B cell (primary cell): Measurements from ENCODE around the gene ERGIC1. TPM values are rescaled to one million over a fixed set of nuclear protein-coding genes. Genes with fewer than 3 reads are reported as not detected.

Experiments
- ATAC-seq: fragments of 200-7000 bp; cut with Tn5 transposase; one replicate; pipeline ENCODE4 v1.10.0; 2021; ENCODE audit warnings: low read depth, mild to moderate bottlenecking, moderate number of reproducible peaks, moderate library complexity
- CTCF ChIA-PET: fragments of 350-600 bp; sonication (Branson Sonifier 250); formaldehyde crosslinking; loops from one replicate; lab custom pipeline; 2021; ENCODE audit warnings: antibody characterized with exemption, inconsistent platforms; lab: Charles Lee
- POLR2A ChIA-PET: fragments of 350-600 bp; sonication (Branson Sonifier 250); formaldehyde crosslinking; loops from one replicate; lab custom pipeline; 2021; ENCODE audit warnings: antibody characterized with exemption; lab: Charles Lee
- DNase-seq: peaks from one replicate; pipeline ENCODE4 v3.0.0; 2013
- H2AFZ ChIP-seq: 2 replicates; pipeline ENCODE4 v1.6.1; 2012; ENCODE audit warnings: mild to moderate bottlenecking, low read depth, low read length; ENCODE audit not compliant: insufficient read depth, poor library complexity, severe bottlenecking
- H3K27ac ChIP-seq, 2 donors: 1 replicate in 1 of 2; 2 replicates in 1 of 2; pipeline ENCODE4 v1.5.1; 2012 to 2013; ENCODE audit warnings: low read length in 2 of 2, mild to moderate bottlenecking in 2 of 2, moderate library complexity in 1 of 2
- H3K27me3 ChIP-seq, 4 experiments: fragments of 200-600 bp in 1 of 4; sonication (generic) in 1 of 4; replicated peaks in 1 of 4; 1 replicate in 2 of 4; 2 replicates in 2 of 4; pipeline versions ENCODE4 v1.6.1 to v1.7.0; 2013 to 2016; ENCODE audit warnings: low read length in 3 of 4, mild to moderate bottlenecking in 2 of 4, mixed read lengths in 1 of 4, moderate library complexity in 1 of 4; ENCODE audit not compliant: insufficient read depth in 4 of 4, control insufficient read depth in 3 of 4; ENCODE audit errors: control extremely low read depth in 1 of 4
- H3K36me3 ChIP-seq, 2 experiments: replicated peaks in 1 of 2; 1 replicate in 1 of 2; 2 replicates in 1 of 2; pipeline versions ENCODE4 v1.6.1 to v1.7.1; 2013; ENCODE audit warnings: low read length in 1 of 2; ENCODE audit not compliant: insufficient read depth in 2 of 2, control insufficient read depth in 1 of 2; ENCODE audit errors: control extremely low read depth in 1 of 2, extremely low read depth in 1 of 2
- H3K4me1 ChIP-seq, 2 donors: fragments of 200-600 bp in 1 of 2; sonication (generic) in 1 of 2; 1 replicate in 1 of 2; 2 replicates in 1 of 2; pipeline versions ENCODE4 v1.5.1 to v1.6.1; 2013 to 2017; ENCODE audit warnings: low read length in 2 of 2; ENCODE audit not compliant: control insufficient read depth in 2 of 2, insufficient read depth in 2 of 2
- H3K4me2 ChIP-seq: replicated peaks from 2 replicates; pipeline ENCODE3; 2012; ENCODE audit warnings: mild to moderate bottlenecking, low read depth, low read length; ENCODE audit not compliant: poor library complexity, severe bottlenecking
- H3K4me3 ChIP-seq, 5 experiments: fragments of 200-600 bp in 1 of 5; sonication (generic) in 1 of 5; 1 replicate in 3 of 5; 2 replicates in 2 of 5; pipeline versions ENCODE4 v1.5.1 to v1.7.0; 2011 to 2016; ENCODE audit warnings: low read length in 4 of 5, mild to moderate bottlenecking in 4 of 5, low read depth in 2 of 5, control low read depth in 1 of 5, moderate library complexity in 1 of 5; ENCODE audit not compliant: insufficient read depth in 1 of 5; ENCODE audit errors: control extremely low read depth in 1 of 5, extremely low read depth in 1 of 5
- H3K79me2 ChIP-seq: fragments of 200-600 bp; sonication (generic); one replicate; pipeline ENCODE4 v1.6.0; 2016; ENCODE audit warnings: low read length; ENCODE audit not compliant: control insufficient read depth, insufficient read depth
- H3K9ac ChIP-seq: fragments of 200-600 bp; sonication (generic); 2 replicates; pipeline ENCODE4 v1.6.1; 2017; ENCODE audit warnings: mild to moderate bottlenecking, low read length, moderate library complexity
- H3K9me3 ChIP-seq, 3 donors: one replicate each; pipeline versions ENCODE4 v1.6.1 to v1.7.1; 2013; ENCODE audit warnings: low read length in 2 of 3; ENCODE audit not compliant: control insufficient read depth in 2 of 3, insufficient read depth in 1 of 3; ENCODE audit errors: control extremely low read depth in 1 of 3
- H4K20me1 ChIP-seq: 2 replicates; pipeline ENCODE4 v1.6.0; 2012; ENCODE audit warnings: mild to moderate bottlenecking, low read length; ENCODE audit not compliant: insufficient read depth, control insufficient read depth, poor library complexity, severe bottlenecking
- H3K27ac Mint-ChIP-seq: one replicate; pipeline ENCODE4 v1.8.0; 2021; ENCODE audit warnings: mixed read lengths
- H3K27me3 Mint-ChIP-seq: one replicate; pipeline ENCODE4 v1.8.0; 2021; ENCODE audit warnings: mixed read lengths
- H3K4me1 Mint-ChIP-seq: one replicate; pipeline ENCODE4 v1.8.0; 2021; ENCODE audit warnings: mixed read lengths
- H3K4me3 Mint-ChIP-seq: one replicate; pipeline ENCODE4 v1.8.0; 2021; ENCODE audit warnings: mixed read lengths
- H3K9me3 Mint-ChIP-seq: one replicate; pipeline ENCODE4 v1.8.0; 2022; ENCODE audit warnings: mixed read lengths; ENCODE audit not compliant: insufficient read depth
- CTCF ChIP-seq: fragments of 200-600 bp; IDR thresholded peaks from one replicate; pipeline ENCODE4 v1.8.0; 2022; ENCODE audit warnings: antibody characterized with exemption, mild to moderate bottlenecking
- EZH2 ChIP-seq: IDR thresholded peaks from 2 replicates; pipeline ENCODE4 v1.6.1; 2012; ENCODE audit warnings: borderline replicate concordance, low read depth, mild to moderate bottlenecking, moderate library complexity, low read length; ENCODE audit not compliant: insufficient read depth, poor library complexity, severe bottlenecking
- WGBS: methylation state at CpG from one replicate; pipeline ENCODE4 v1.1.5; 2013; ENCODE audit warnings: missing lambda C conversion rate; ENCODE audit not compliant: insufficient coverage; 5-methylcytosine and 5-hydroxymethylcytosine counted together
- intact Hi-C: fragments of 100-400 bp; cut with micrococcal nuclease; formaldehyde crosslinking; loops from one replicate; pipeline ENCODE4 v1.10.0; 2022
- polyA plus RNA-seq: library from polyadenylated mRNA; depleted of rRNA; stranded (reverse); fragments of >200 nt; gene quantifications from 2 replicates; pipeline ENCODE4 v1.2.3, GENCODE V29; 2012
- total RNA-seq, 2 donors: library from RNA; stranded (reverse); fragments of 120-200 nt in 1 of 2; gene quantifications; 1 replicate in 1 of 2; 2 replicates in 1 of 2; pipeline versions ENCODE4 v1.2.3 to v1.2.4, GENCODE V29; 2013 to 2022

Gene ERGIC1
- total and polyA plus RNA-seq, 2 donors (not counting 1 experiment from before 2014, with no cell fraction given): 86.3 to 140 TPM

GRCh38 chr5:172820046-172820767 is 13.8 kb upstream of the ERGIC1 start:
- intact Hi-C loops: no loop called here
- CTCF ChIA-PET: no interaction called here
- no peak overlapping the region for H3K27ac Mint-ChIP-seq
- Histone ChIP-seq H2AFZ (no peak overlapping the region), H3K4me3 (no peak overlapping the region), H3K4me2 (no peak overlapping the region), H3K79me2 (no peaks in the 10 kb centered on the region), H3K36me3 (no peaks in the 10 kb centered on the region), H3K4me1 (no peaks in the 10 kb centered on the region), H3K27ac (no peak overlapping the region), H3K9ac (no peak overlapping the region), H3K9me3 (peaks cover 0 to 2% (median 2%) of the 10 kb centered on the region in 3 donors), H3K27me3 (no peaks in the 10 kb centered on the region), H4K20me1 (no peaks in the 10 kb centered on the region)
- H3K4me1 Mint-ChIP-seq: peaks cover 5% of the 10 kb centered on the region
- 79% methylated on average over 9 of the region's 16 CpGs for WGBS
- DNase-seq (no peak), ATAC-seq (no peak)
- no peaks in the 10 kb centered on the region for H3K27me3 Mint-ChIP-seq
- peaks cover under 1% of the 10 kb centered on the region for H3K9me3 Mint-ChIP-seq
- H3K4me3 Mint-ChIP-seq: no peak overlapping the region
- POLR2A ChIA-PET: interaction anchor here (0.6 kb wide), 1 partner anchor 32 kb away, joined by 3 read pairs; no protein-coding TSS in a partner anchor
- TF ChIP-seq CTCF: no peak
- no peak for TF ChIP-seq EZH2

GRCh38 chr5:172821340-172821985 is 12.6 kb upstream of the ERGIC1 start:
- peaks cover 0 to 13% (median 11%) of the 10 kb centered on the region in 3 donors for H3K9me3 ChIP-seq
- no peak overlapping the region for H3K27ac Mint-ChIP-seq
- intact Hi-C loops: no loop called here
- no peaks in the 10 kb centered on the region for H3K4me1 Mint-ChIP-seq
- no peaks in the 10 kb centered on the region for H3K4me1 ChIP-seq
- H3K9me3 Mint-ChIP-seq: peaks cover 8% of the 10 kb centered on the region
- POLR2A ChIA-PET: no interaction called here
- H3K4me3 ChIP-seq: no peak overlapping the region
- no peak for DNase-seq
- CTCF ChIA-PET: interaction anchor here (0.7 kb wide), 1 partner anchor 18 kb away, joined by 3 read pairs; no protein-coding TSS in a partner anchor
- no peak overlapping the region for H2AFZ ChIP-seq
- no peaks in the 10 kb centered on the region for H3K79me2 ChIP-seq
- no peaks in the 10 kb centered on the region for H3K27me3 ChIP-seq
- TF ChIP-seq EZH2 (no peak), CTCF (no peak)
- H3K36me3 ChIP-seq: no peaks in the 10 kb centered on the region
- no peaks in the 10 kb centered on the region for H4K20me1 ChIP-seq
- no CpG with 5 or more reads among the region's 6 CpGs for WGBS
- no peak overlapping the region for H3K4me3 Mint-ChIP-seq
- ATAC-seq: no peak
- H3K27me3 Mint-ChIP-seq: no peaks in the 10 kb centered on the region
- no peak overlapping the region for H3K4me2 ChIP-seq
- H3K9ac ChIP-seq: no peak overlapping the region
- H3K27ac ChIP-seq: no peak overlapping the region
